OCI-LY1 (cell line): ENCODE results near the gene LST1.

ENCODE experiments used
- CTCF ChIP-seq: fragments of 200-600 bp; sonication (generic), shearing (Covaris generic); IDR thresholded peaks from 2 replicates; pipeline ENCODE4 v1.5.1; 2017; ENCODE audit warnings: mild to moderate bottlenecking, antibody characterized with exemption, low read length, moderate library complexity, mixed read lengths
- EZH2 ChIP-seq: fragments of 200-600 bp; sonication (generic), shearing (Covaris generic); IDR thresholded peaks from 2 replicates; pipeline ENCODE4 v1.8.0; 2017; ENCODE audit warnings: borderline replicate concordance, mixed run types, mild to moderate bottlenecking, antibody characterized with exemption, low read length, moderate library complexity, mixed read lengths

- TF ChIP-seq EZH2, result no peak
- TF ChIP-seq CTCF, result 0 out of 2 replicates have a peak, but pooled peaks have one; percentile 4
These were observed 3.8 kb upstream of the LST1 start, which contains the start of gene LTB for GRCh38 chr6:31582230-31582643.
